ENCODE data around the gene SEZ6. TPM values are rescaled to one million over a fixed set of nuclear protein-coding genes. Genes with fewer than 3 reads are reported as not detected.

The SEZ6 gene
- total RNA-seq, 4 donors from 2014 or later = not detected

GRCh38 chr17:28951991-28952975, 53.5 kb downstream of the SEZ6 start:
- Histone ChIP-seq H3K4me3 (peak overlapping the region; percentile 36 to 91 (median 80)), H3K27me3 (no peaks in the 10 kb centered on the region), H3K36me3 (no peaks in the 10 kb centered on the region), H3K4me1 (peaks cover 4 to 40% (median 21%) of the 10 kb centered on the region in 3 donors), H3K27ac (peak overlapping the region; percentile 92 to 100 (median 98)), H3K9me3 (no peaks in the 10 kb centered on the region)
- 8 to 9% methylated on average over 21 to 28 of the region's 36 CpGs for WGBS, 2 donors
- TF ChIP-seq CTCF (IDR thresholded peaks at IDR 0.05) (peak in 1 of 6 experiments; percentile 21), POLR2A (IDR thresholded peaks at IDR 0.05) (peak in 1 of 4 donors; percentile 67)
- peak; percentile 96 for DNase-seq
- intact Hi-C loops (cut with DNase I) = no loop called here

- TF ChIP-seq CTCF (IDR thresholded peaks at IDR 0.05) (peak in 1 of 6 experiments; percentile 37), POLR2A (IDR thresholded peaks at IDR 0.05) (peak in 3 of 4 donors; percentile 60 to 89 (median 76))
- intact Hi-C loops (cut with DNase I) = no loop called here
- H3K4me3 ChIP-seq = peak within 1 kb of the TSS; percentile 74 to 99 (median 88)
- H3K9me3 ChIP-seq = no peaks in the 10 kb centered on the region
- DNase-seq = peak; percentile 99
- H3K27me3 ChIP-seq = no peaks in the 10 kb centered on the region
- 0% methylated on average over 1 to 19 of the region's 51 CpGs for WGBS, 2 donors
- peaks cover 4 to 48% (median 26%) of the 10 kb centered on the region in 3 donors for H3K4me1 ChIP-seq
- H3K36me3 ChIP-seq = no peaks in the 10 kb centered on the region
- peak within 1 kb of the TSS; percentile 94 to 100 (median 98) for H3K27ac ChIP-seq
Observed at GRCh38 chr17:28951428-28951990, 54.3 kb downstream of the SEZ6 start, which contains the start of gene PHF12. Gene PHF12 (minus strand): TSS chr17:28951518. CDS start chr17:28950960, 558 bp downstream.

GRCh38 chr17:28950752-28951427, 54.9 kb downstream of the SEZ6 start:
- 0 to 2% methylated on average over 10 to 12 of the region's 51 CpGs for WGBS, 2 donors
- Histone ChIP-seq H3K36me3 (no peaks in the 10 kb centered on the region), H3K4me3 (peak overlapping the region; percentile 74 to 99 (median 88)), H3K4me1 (peaks cover 4 to 54% (median 28%) of the 10 kb centered on the region in 3 donors), H3K27me3 (no peaks in the 10 kb centered on the region), H3K9me3 (no peaks in the 10 kb centered on the region), H3K27ac (peak overlapping the region; percentile 92 to 100 (median 94))
- intact Hi-C loops (cut with DNase I) = no loop called here
- no peak for TF ChIP-seq POLR2A (IDR thresholded peaks at IDR 0.05)
- TF ChIP-seq CTCF (IDR thresholded peaks at IDR 0.05) = no peak
- no peak for DNase-seq

- Histone ChIP-seq H3K27me3 (no peaks in the 10 kb centered on the region), H3K4me3 (peak overlapping the region; percentile 74 to 99 (median 88)), H3K36me3 (no peaks in the 10 kb centered on the region), H3K4me1 (peaks cover 4 to 61% (median 35%) of the 10 kb centered on the region in 3 donors), H3K9me3 (no peaks in the 10 kb centered on the region), H3K27ac (peak overlapping the region; percentile 92 to 100 (median 94))
- WGBS, 2 donors = 0% methylated on average over 10 to 34 of the region's 43 CpGs
- intact Hi-C loops (cut with DNase I) = no loop called here
- TF ChIP-seq CTCF (IDR thresholded peaks at IDR 0.05) (no peak), POLR2A (IDR thresholded peaks at IDR 0.05) (peak in 1 of 4 donors; percentile 10)
- no peak for DNase-seq
Observed at GRCh38 chr17:28950017-28950751, 55.6 kb downstream of the SEZ6 start.
